Ammon's horn (tissue), 1 donor: ENCODE data around the gene PROM2.
"Not testable (repeated sequence)": the region's sequence is repeated elsewhere in the genome, so short reads cannot be mapped to it uniquely, and the experiment has no call there.

Experiments
- DNase-seq: peaks from one replicate; pipeline ENCODE4 v3.0.0-alpha.2; 2016; ENCODE audit warnings: low spot score

Gene PROM2, protein sequence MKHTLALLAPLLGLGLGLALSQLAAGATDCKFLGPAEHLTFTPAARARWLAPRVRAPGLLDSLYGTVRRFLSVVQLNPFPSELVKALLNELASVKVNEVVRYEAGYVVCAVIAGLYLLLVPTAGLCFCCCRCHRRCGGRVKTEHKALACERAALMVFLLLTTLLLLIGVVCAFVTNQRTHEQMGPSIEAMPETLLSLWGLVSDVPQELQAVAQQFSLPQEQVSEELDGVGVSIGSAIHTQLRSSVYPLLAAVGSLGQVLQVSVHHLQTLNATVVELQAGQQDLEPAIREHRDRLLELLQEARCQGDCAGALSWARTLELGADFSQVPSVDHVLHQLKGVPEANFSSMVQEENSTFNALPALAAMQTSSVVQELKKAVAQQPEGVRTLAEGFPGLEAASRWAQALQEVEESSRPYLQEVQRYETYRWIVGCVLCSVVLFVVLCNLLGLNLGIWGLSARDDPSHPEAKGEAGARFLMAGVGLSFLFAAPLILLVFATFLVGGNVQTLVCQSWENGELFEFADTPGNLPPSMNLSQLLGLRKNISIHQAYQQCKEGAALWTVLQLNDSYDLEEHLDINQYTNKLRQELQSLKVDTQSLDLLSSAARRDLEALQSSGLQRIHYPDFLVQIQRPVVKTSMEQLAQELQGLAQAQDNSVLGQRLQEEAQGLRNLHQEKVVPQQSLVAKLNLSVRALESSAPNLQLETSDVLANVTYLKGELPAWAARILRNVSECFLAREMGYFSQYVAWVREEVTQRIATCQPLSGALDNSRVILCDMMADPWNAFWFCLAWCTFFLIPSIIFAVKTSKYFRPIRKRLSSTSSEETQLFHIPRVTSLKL

DNA sequence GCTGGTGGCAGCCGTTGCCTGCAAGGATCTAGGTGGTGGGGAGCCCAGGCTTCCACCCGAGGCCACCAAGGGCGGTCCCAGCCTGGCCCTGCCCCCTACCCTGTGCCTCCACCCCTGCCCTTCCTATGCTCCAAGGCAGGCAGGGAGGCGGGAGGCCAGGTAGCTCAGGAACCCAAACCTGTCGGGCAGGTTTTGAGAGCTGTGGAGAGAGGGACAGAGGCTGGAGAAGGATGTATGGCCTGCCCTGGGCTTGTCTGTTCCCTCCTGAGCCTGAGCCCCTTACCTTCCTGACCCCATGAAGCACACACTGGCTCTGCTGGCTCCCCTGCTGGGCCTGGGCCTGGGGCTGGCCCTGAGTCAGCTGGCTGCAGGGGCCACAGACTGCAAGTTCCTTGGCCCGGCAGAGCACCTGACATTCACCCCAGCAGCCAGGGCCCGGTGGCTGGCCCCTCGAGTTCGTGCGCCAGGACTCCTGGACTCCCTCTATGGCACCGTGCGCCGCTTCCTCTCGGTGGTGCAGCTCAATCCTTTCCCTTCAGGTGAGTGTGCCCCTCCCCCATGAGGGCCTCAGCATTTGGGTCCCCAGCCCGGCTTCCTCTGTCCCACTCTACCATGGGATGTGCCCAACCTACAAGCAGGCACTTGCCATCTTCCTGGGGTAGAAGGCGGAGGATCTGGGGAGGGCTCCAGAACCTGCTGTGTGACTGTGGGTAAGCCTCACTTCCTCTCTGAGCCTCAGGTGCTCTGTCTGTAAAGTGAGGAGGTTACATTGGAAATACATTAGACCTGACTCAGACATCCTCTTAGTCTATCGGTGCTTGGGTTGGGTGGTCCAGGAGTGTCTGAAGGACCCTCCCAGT is at the start of gene PROM2:
Gene PROM2, plus strand, starts transcription at position 159 of the 860 bp plus-strand sequence. Its CDS starts 137 bp downstream, at position 296.
- no peak for DNase-seq

DNA sequence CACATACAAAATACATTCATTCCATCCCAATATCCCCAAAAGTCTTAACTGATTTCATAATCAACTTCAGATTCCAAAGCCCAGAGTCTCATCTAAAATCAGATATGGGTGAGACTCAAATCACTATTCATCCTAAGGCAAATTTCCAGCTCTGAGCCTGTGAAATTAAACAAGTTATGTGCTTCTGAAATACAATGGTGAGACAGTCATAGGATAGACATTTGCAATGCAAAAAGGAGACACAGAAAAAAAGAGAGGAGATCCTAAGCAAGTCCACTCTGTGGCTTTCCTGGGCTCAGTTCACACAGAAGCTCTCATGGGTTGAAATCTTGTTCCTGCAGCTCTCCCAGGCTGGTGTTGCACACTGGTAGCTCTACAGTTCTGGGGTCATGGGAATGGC is 48.6 kb upstream of the PROM2 start:
- DNase-seq: no peak

DNA sequence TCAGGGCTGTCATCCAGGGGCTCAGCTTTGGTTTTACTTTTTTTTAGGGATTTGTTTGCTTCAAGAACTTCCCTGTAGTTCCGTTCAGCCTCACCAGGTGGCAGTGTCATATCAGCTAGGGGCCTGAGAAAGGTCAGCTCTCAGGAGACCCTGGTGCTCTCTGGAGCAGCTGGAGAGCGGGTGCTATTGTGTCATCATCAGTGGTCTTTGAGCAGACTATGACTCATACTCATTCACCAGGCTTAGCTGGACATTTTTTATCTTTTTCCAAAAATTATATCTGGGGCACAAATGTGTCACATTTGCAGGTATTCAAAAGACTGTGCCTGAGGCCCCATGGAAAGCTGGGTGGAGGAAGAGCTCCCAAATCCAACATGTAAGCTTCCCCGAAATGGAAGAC is 42.5 kb upstream of the PROM2 start:
- peak; percentile 83 for DNase-seq

DNA sequence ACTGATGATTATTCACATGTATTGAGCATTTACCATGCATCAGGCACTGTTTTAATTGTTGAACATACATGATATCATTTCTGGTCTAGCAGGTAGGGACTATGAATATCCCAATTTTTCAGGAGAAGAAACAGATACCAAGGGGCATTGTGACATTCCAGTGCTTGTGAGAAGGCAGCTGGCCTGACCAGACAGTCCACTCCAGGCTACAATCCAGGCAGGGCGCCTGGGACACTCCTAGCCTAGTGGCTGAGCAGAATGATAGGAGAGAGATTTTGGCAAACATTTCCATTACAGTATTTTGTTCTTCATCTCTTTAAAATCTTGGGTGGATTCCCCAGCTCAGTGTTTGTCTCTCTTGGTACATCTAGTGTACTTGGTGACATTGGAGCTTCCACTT is 42.0 kb upstream of the PROM2 start:
- no peak for DNase-seq

DNA sequence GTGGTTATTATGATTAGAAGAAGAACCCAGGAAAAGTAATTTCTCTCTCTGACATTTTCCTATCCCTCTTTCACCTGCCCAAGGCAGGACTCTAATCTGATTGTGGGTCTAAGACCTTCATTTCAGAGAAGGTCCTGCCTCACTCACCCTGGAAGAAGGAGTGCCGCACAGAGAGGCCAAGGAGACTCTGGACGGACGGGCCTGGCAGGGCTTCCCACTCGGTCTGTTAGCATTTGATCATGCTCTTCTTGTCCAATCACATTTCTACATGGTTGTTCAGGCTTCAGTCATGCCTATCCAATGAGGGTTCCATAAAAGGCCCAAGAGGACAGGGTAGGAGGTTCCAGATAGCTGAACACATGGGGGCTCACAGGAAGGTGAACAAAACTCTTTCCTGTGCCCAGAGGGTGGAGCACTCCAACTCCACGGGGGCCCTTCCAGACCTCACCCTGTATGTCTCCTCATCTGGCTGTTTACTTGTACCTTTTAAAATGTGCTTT is 39.9 kb upstream of the PROM2 start:
- DNase-seq: no peak

DNA sequence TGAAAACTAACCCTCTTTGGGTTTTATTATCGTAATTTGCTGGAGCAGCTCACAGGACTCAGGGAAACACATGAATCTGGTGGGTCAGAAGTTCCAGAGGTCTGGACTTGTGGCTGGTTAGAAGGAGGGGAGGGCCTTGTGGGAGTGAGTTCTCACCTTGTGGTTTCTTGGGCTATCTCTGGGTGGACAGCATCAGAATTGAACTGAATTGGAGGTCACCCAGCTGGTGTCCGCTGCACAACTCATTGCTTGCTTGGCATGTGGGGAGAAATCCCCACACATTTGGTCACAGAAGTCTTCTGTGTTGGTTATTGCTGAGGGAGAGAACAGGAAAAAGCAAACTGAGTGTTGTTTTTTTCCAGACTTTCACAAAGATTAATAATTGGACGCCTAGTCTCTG is 39.4 kb upstream of the PROM2 start:
- no peak for DNase-seq

DNA sequence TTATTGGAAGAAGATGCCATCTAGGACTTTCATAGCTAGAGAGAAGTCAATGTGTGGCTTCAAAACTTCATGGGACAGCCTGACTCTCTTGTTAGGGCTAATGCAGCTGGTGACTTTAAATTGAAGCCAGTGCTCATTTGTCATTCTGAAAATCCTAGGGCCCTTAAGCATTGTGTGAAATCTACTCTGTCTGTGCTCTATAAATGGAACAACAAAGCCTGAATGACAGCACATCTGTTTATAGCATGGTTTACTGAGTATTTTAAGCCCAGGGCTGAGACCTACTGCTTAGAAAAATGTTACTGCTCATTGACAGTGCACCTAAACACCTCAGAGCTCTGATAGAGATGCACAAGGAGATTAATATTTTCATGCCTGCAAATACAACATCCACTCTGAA is 36.1 kb upstream of the PROM2 start:
- DNase-seq: no peak

DNA sequence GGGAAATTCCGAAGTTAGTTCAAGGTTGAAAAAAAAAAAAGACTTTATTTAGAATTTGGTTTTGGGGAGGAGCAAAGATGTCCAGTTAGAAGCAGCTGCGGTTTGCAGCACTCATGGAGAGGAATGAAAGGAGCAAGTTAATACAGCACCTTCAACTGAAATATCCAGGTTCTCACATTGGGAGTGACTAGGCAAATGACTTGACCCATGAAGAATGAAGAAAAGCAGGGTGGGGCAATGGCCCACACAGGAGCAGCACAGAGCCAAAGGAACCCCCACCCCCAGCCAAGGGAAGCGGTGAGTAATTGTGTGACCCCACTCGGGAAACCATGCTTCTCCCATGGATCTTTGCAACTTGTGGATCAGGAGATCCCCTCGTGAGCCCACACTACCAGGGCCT is 34.2 kb upstream of the PROM2 start:
- no peak for DNase-seq

DNA sequence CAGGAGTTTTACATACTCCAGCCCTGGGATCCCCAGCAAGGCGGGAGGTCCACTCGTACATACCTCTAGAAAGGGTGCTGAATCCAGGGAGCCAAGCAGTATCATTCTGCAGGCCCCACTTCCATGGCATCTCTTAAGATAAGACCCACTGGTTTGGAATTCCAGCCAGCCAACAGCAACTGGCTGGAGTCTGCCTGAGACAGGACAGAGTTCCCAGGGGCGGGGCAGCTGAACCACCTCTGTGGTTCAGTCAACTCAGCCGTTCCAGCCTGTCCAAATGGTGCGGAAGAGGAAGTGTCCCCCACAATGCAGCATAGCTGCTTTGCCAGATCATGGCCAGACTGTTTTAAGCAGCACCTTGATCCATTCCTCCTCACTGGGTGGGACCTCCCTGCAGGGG is 33.7 kb upstream of the PROM2 start:
- DNase-seq: no peak

DNA sequence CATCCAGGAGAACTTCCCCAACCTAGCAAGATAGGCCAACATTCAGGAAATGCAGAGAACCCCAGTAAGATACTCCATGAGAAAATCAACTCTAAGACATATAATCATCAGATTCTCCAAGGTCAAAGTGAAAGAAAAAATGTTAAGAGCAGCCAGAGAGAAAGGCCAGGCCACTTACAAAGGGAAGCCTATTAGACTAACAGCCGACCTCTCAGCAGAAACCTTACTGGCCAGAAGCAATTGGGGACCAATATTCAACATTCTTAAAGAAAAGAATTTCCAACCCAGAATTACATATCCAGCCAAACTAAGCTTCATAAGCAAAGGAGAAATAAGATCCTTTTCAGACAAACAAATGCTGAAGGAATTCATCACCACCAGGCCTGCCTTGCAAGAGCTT is 32.2 kb upstream of the PROM2 start:
- not testable (repeated sequence) for DNase-seq

DNA sequence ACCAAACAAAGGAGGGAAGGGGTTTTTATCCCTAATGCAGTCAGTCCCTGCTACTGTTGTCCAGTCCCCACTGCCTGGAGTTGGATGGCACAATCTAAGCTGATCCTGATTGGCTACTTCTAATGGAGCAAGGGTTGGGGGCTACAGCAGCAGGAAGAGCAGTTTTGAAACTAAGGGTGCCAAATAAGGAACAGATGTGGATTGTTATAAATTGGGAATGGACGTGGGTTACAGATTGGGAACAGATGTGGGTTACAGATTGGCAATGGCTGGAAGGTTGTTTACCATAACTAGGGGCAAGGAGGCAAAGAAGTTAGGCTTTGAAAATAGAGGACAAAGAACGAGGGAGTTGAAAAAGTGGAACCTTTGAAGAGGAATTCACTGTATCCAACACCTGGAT is 16.0 kb upstream of the PROM2 start:
- no peak for DNase-seq

DNA sequence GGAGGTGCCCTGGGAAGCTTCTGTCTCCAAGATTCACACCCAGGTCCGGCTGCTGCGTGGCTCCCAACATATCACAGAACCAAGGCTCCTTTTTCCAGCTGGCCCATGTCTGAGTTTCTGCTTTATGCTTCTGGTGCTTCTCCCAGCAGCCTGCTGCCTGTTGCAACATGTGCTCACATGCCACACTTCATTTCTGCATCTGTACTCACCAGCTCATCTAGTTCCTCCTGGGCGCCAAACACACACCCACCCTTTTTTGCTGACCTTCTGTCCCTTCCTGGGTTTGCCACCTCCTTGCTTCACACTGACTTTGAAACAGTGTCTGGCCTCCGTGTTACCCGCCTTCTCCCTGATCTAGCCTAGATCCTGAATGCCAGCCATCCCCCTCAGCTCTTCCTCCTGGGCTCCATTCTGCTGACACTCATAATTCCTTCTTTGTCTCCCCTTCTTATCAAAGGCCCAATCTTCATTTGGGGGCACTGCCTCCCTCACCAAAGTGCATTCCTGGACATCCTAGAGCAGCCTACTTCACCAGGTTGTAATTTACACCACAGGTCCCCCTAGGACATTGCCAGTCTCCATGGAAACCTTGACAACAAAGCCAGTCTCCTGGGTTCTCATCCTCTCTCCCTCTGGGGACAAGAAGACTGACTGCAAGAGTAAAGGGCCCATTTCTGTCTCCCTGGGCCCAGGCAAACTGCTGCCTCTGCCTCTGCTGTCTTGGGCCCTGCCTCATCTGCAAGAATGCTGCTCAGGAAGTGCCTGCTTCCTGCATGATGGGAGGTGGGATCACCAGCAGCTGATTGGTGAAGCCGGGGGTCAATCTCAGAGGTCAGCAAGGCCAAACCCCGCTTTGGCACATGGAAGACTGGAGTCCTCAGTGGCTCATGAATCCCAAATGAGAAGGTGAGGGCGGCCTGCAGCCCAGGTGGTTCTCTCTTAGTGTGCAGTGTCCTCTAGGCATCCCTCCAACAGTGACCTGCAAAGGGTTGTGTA is 13.9 kb upstream of the PROM2 start:
- DNase-seq: peak; percentile 25

DNA sequence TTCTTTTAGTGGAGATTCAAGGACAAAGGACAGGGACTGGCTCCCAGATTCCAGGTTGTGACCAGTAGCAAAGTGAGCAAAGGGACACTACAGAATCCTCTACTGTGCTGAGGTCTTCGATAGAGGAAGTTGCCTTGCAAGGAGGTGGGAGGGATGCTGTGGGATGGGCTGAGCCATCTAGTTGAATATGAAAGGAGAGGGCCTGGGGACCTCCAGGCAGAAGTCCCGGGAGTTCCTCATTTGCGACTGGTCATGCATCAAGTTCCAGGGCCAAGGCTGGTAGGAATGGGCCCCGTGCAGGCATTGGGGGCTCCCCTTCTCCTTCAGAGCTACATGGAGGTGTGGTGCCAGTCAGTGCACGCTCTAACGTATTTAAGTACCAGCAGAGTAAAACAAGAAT is 12.6 kb upstream of the PROM2 start:
- DNase-seq: no peak

DNA sequence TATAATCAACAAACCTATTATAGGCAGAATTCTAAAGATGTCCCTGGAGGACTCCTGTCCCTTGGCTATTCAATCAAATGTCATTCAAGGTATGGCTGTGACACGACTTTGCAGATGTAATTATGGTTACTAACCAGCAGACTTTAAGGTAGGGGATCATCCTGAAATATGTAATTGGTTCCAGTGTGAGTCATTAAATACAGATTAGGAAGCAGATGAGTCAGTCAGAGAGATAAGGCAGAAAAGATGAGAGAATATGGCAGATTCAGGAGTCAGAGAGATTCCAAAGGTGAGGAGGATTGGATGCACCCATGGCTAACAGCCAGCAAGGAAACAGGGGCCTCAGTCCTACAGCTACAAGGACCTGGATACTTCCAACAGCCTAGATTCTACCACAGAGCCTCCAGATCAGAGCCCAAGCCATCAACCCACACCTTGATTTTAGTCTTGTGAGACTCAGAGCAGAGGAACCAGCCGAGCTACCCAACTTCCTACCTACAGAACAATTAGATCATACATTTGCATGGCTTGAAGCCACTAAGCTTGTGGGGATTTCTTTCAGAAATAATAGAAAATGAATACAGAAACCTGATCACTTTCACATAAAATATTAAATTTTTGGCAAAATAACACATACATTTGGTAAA is 11.2 kb upstream of the PROM2 start:
- DNase-seq: no peak

DNA sequence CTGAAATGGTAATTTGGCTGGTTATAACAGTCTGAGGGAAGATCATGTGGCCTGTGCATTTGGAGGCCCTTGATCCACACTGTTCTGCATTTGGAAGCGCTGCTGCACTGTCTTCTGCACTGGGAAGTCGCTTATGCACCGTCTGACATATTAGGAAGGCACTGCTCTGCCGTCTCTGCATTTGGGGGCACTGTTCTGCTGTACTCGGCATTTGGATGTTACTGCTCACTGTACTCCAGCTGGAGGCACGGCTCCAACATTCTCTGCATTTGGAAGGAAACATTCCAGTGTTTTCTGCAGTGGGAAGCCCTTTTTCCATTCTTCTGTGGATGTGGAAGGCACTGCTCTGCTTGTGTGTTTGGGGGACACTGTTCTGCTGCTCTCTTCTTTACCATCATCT is 9.6 kb upstream of the PROM2 start:
- peak; percentile 84 for DNase-seq

DNA sequence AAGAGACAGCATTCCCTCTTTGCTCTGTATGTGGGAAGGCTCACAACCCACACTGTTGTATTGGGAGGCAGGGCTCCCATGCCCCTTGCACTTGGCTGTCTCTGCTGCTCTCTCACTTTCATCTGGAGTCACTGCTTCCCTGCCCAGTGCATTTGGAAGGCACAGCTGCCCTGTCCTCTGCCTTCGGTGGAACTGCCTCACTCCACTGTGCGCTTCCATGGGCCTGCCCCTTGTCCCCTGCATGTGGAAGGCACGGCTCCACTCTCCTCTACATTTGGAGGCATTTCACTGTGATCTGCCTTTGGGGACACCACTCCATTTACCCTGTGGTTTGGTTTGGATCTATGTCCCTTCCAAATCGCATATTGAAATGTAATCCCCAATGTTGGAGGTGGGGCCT is 9.1 kb upstream of the PROM2 start:
- no peak for DNase-seq

DNA sequence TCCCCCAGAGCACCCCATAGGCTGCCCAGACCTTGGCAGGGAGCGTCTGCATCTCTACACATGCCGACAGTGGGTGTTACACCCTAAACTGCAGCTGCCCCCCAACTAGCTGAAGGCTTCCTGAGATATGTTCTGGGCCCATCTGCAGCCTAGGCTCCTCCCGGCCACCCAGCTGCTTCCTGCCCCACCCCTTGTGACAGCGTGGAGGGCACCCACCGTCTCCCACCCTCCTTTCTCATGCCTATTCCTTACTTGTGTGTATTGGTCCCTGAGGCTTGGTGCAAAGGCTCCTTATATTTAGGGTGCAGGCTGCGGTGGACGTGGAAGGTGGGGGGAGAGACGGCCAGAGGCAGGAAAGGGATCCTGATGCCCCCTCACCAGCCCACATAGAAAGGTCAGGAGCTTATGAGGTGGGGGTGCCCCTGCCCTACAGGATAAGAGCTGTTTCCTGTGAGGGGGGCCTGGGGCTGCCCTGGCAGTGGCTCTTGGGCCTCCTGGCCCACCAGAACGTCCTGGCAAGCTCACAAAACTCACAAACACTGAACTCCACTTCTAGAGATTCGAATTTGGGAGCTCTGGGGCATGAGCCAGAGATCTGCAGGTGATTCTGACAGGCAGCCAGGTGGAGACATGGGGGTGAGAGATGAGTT is 7.3 kb upstream of the PROM2 start:
- no peak for DNase-seq

DNA sequence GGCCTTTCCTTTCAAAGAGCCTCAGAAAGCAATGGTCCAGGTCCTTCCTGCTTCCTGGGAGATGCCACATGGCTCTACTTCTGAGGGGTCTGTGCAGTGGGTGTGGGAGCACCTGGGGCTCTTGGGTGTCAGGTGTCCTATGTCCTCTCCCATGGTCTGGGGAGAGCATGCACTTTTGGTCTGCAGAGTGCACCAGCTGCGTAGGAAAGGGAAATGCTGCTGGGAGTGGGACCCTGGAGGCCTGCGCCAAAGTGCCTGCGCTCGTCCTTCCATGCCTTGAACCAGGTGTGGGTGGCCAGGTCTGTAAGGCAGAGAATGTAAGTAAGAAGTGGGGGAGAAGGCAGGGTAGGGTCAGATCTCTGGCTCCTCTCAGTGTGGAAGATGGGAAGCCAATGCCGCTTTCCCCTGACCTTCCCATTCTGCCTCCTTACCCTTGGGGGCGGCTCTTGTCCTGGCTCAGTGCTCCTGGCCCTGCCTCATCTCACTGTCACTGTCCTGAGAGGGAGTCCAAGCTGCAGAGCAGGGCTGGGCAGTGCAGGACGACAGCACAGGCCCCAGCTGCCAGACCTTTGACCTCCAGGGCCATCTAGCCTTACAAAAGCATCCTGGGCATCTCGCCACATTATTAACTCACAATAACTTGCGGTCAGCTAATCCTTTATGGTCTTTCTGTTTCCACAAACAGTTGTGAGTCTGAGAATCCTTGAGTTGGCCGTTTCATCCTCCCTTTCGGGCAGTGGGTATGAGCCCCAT is 6.6 kb upstream of the PROM2 start:
- no peak for DNase-seq
